Left ventricle myocardium inferior (tissue), 1 donor: ENCODE results near the gene ZNFX1. TPM values are rescaled to one million over a fixed set of nuclear protein-coding genes. Genes with fewer than 3 reads are reported as not detected.
A peak's percentile ranks its signal among the peaks of the same experiment; 100 is the strongest.

Source experiments
- DNase-seq: peaks from one replicate; pipeline ENCODE4 v3.0.0-alpha.2; 2020
- H3K27ac ChIP-seq: fragments of 200-600 bp; replicated peaks from 2 replicates; pipeline ENCODE4 v1.8.0; 2021
- H3K27me3 ChIP-seq: fragments of 200-600 bp; 2 replicates; pipeline ENCODE4 v1.8.0; 2021; ENCODE audit warnings: low read depth
- H3K36me3 ChIP-seq: fragments of 200-600 bp; 2 replicates; pipeline ENCODE4 v1.8.0; 2021
- H3K4me1 ChIP-seq: fragments of 200-600 bp; 2 replicates; pipeline ENCODE4 v1.8.0; 2021
- H3K4me3 ChIP-seq: fragments of 200-600 bp; 2 replicates; pipeline ENCODE4 v1.8.0; 2021; ENCODE audit warnings: mild to moderate bottlenecking, moderate library complexity
- H3K9me3 ChIP-seq: fragments of 200-600 bp; replicated peaks from 2 replicates; pipeline ENCODE4 v1.8.0; 2021
- intact Hi-C: fragments of 100-400 bp; cut with micrococcal nuclease; formaldehyde crosslinking; loops from one replicate; pipeline ENCODE4 v1.11.0; 2022
- total RNA-seq: library from RNA; stranded (reverse); fragmentation: NEBNext Ultra II Directional; extraction: Animal tissue kit (Norgen Biotek cat#: 25700); gene quantifications from one replicate; pipeline ENCODE4 v1.2.1, GENCODE V29; 2021
- TF ChIP-seq, protein P1 (sequence below): fragments of 200-600 bp; IDR thresholded peaks from 2 replicates; pipeline ENCODE4 v1.8.0; 2021; ENCODE audit warnings: antibody characterized with exemption, mild to moderate bottlenecking, borderline replicate concordance
- donor health status: DM: no; HTN: yes; CAD: no; lungs with severe emphysema.

The ZNFX1 gene
- total RNA-seq, 1 donor from 2014 or later = 22.2 TPM

DNA sequence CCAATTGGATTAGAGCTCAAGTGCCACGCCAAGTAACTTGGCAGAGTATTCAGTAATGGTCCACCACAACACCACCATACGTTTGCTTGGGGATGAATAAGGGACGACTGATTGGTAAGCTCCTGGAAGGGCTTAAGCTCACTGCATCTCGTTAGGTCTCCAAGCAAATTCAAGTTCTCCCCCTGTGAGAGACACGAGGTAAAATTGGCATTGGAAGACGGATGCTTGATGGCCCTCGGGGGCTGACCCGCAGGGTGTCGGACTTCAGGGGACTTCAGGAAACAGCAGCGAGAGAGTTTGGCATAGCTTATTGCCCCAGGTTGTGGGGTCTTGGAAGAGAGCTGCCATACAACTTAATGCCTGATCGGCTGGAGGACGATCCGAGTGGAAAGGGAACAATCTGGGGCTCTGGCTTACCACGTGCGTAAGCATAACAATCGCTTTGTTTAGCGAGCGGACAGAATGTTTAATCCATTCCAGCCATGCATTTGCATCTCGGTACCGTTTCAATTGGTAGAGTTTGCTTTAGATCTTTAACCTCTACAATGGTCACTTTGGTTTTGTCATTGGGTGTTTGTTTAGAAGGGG, 4.8 kb upstream of the ZNFX1 start:
- TF ChIP-seq, protein P1, sequence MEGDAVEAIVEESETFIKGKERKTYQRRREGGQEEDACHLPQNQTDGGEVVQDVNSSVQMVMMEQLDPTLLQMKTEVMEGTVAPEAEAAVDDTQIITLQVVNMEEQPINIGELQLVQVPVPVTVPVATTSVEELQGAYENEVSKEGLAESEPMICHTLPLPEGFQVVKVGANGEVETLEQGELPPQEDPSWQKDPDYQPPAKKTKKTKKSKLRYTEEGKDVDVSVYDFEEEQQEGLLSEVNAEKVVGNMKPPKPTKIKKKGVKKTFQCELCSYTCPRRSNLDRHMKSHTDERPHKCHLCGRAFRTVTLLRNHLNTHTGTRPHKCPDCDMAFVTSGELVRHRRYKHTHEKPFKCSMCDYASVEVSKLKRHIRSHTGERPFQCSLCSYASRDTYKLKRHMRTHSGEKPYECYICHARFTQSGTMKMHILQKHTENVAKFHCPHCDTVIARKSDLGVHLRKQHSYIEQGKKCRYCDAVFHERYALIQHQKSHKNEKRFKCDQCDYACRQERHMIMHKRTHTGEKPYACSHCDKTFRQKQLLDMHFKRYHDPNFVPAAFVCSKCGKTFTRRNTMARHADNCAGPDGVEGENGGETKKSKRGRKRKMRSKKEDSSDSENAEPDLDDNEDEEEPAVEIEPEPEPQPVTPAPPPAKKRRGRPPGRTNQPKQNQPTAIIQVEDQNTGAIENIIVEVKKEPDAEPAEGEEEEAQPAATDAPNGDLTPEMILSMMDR = no peak
- peaks cover 64% of the 10 kb centered on the region for H3K9me3 ChIP-seq
- no peak overlapping the region for H3K27ac ChIP-seq
- no peaks in the 10 kb centered on the region for H3K27me3 ChIP-seq
- intact Hi-C loops = no loop called here
- peaks cover 86% of the 10 kb centered on the region for H3K36me3 ChIP-seq
- no peak overlapping the region for H3K4me3 ChIP-seq
- no peak for DNase-seq
- H3K4me1 ChIP-seq = peaks cover 68% of the 10 kb centered on the region

DNA sequence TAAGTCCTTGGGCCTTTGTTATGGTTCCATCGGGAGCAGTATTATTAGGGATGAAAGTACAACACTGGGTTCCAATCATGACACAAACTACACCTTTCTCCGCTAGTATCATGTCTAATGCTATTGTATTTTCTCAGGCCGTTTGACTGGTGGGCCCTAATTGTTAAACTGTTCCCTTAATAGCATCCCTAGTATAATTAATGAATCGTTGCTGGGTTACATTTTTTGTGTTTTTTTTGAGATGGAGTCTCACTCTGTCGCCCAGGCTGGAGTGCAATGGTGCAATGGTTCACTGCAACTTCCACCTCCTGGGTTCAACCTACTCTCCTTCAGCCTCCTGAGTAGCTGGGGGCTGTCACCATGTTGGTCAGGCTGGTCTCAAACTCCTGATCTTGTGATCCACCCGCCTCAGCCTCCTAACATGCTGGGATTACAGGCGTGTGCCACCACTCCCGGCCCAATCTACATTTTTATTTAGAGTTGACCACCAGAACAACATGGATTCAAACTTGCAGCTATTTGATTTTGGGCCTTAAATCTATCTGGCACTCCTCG, 4.1 kb upstream of the ZNFX1 start:
- DNase-seq = no peak
- Histone ChIP-seq H3K27me3 (no peaks in the 10 kb centered on the region), H3K9me3 (peaks cover 57% of the 10 kb centered on the region), H3K36me3 (peaks cover 79% of the 10 kb centered on the region), H3K4me3 (no peak overlapping the region), H3K4me1 (peaks cover 67% of the 10 kb centered on the region), H3K27ac (no peak overlapping the region)
- intact Hi-C loops = no loop called here
- TF ChIP-seq, protein P1 = no peak

DNA sequence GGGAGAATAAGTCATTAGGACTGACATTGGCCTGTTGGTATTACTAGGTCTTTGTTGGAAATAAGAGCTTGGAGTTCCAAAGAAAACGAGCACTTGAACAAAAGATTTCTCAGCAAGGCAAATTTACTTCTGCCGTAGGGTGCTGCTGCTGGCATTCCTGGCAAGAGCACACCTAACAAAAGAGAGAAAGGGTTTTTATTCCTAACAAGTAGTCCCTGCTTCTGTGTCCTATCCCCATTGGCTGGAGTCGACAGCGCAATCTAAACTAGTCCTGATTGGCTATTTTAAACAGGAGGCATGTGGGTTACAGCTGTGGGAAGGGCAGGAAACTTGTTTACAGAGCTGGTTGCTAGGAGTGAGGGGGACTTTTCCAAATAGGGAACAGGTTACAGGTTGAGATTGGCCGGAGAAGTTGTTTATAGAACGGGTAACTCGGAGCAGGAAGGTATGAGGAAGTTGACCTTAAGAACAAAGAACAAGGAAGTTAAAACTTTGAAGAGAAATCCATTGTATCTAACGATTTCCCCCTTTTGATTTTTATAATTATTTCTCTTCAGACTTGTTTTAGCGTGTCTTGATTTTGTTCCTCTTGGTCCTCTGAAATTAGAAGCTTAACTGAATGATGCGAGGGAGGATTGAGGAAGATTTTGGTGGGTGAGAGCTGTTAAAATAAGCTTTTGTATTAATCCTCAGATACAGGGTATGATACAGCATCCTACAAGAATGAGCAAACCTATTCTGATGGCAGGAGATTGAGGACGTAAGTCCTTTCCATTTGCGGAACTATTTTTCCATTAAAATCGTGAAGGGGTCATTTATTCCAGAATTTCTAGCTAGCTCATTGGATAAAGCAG, 3.4 kb upstream of the ZNFX1 start:
- H3K4me1 ChIP-seq = peaks cover 74% of the 10 kb centered on the region
- intact Hi-C loops = no loop called here
- peak overlapping the region; percentile 84 for H3K4me3 ChIP-seq
- no peak for DNase-seq
- TF ChIP-seq, protein P1 = no peak
- peaks cover 50% of the 10 kb centered on the region for H3K9me3 ChIP-seq
- H3K27ac ChIP-seq = peak overlapping the region; percentile 28
- no peaks in the 10 kb centered on the region for H3K27me3 ChIP-seq
- peaks cover 72% of the 10 kb centered on the region for H3K36me3 ChIP-seq

DNA sequence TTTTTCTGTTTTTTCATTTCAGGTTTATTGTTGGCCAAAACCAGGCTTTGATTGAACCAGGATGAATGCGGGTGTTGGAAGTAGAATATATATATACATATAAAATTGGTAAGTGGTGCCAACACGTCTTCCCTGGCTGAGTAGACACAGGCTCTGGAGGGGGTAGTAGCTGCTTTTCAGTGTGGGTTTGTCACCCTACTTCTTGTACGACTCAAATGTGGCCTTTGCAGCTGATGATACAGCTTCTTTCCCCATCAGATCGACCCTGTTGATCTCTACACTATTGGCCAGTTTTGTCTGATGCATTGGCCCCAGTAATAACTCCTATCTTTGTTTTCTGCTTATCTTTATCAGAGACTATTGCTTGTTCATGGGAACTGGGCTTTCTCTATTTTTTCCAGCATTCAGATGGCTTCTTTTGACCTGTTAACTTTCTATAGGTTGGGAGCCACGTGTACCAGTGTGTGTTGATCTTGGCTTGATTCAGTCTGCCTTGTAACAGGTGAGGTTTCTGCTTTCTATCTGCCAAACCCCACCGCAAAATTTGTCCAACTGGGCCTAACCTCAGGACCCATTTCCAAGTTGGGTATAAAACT, 2.7 kb upstream of the ZNFX1 start:
- peaks cover 66% of the 10 kb centered on the region for H3K36me3 ChIP-seq
- TF ChIP-seq, protein P1 = no peak
- peaks cover 81% of the 10 kb centered on the region for H3K4me1 ChIP-seq
- peaks cover 43% of the 10 kb centered on the region for H3K9me3 ChIP-seq
- no peak for DNase-seq
- peak overlapping the region; percentile 84 for H3K4me3 ChIP-seq
- intact Hi-C loops = no loop called here
- H3K27ac ChIP-seq = peak overlapping the region; percentile 28
- H3K27me3 ChIP-seq = no peaks in the 10 kb centered on the region

DNA sequence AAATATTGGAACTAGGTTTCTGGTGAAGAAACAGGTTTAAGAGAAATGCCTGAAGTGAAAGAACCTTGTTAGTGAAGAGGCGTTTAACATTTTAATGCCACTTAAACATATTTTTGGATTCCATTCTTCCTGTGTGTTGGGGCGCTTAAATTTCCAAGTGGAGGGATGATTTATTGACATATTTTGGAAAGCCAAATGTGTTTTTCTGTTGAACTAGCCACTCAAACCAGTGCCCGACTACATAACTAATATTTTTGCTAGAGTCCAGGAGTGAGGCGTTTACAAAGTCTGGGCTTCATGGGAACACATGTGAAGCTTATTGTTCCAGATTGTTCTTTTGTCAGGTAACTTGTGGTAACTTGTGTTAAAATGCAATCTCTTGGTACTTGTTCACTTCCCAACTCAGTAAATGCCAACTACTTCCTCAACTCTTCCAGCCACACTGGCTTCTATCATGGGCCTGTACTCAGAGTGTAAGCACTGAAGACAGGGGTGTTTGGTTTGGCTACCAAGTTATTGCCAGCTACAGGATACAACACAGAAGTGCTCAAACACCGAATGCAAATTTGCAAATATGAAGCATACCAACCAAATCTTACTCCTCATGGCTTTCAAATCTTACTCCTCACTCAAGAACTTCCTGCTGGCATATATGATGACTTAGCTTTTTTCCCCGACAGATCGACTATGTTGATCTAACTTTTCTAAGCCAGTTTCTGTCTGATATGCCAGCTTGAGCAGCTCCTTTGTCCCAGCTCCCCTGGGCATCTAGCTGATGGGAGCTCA, 2.0 kb upstream of the ZNFX1 start:
- intact Hi-C loops = no loop called here
- peaks cover 36% of the 10 kb centered on the region for H3K9me3 ChIP-seq
- H3K27me3 ChIP-seq = no peaks in the 10 kb centered on the region
- peaks cover 87% of the 10 kb centered on the region for H3K4me1 ChIP-seq
- no peak for DNase-seq
- TF ChIP-seq, protein P1 = no peak
- H3K36me3 ChIP-seq = peaks cover 63% of the 10 kb centered on the region
- peak overlapping the region; percentile 98 for H3K27ac ChIP-seq
- peak overlapping the region; percentile 84 for H3K4me3 ChIP-seq
